Stimulated activated CD4-positive, alpha-beta T cell treated with anti-CD3 and anti-CD28 coated beads, TNF-alpha, amount 100 ng/mL, for 48 hours (primary cell): ENCODE data around the gene RHOC.

Experiments
- DNase-seq, 3 donors: peaks; one replicate each; pipeline ENCODE4 v3.0.0-alpha.2; 2020; ENCODE audit warnings: low read depth in 3 of 3

Gene RHOC

GRCh38 chr1:112678605-112679004 lies 28.3 kb downstream of the RHOC start:
- DNase-seq = no peak

GRCh38 chr1:112677501-112677900 lies 29.4 kb downstream of the RHOC start:
- DNase-seq = no peak

GRCh38 chr1:112676543-112676942 lies 30.4 kb downstream of the RHOC start:
- DNase-seq = no peak

- no peak for DNase-seq
Measured at GRCh38 chr1:112675728-112676381, 31.1 kb downstream of the RHOC start.

- peak in 1 of 3 donors; percentile 40 for DNase-seq
Measured at GRCh38 chr1:112674986-112675727, 31.8 kb downstream of the RHOC start.

GRCh38 chr1:112674440-112674985 lies 32.4 kb downstream of the RHOC start, which contains the start of gene MOV10:
TSS of gene MOV10 (plus strand) at chr1:112674659. CDS start at chr1:112674913, 254 bp downstream.
- peak; percentile 27 to 57 (median 33) for DNase-seq

GRCh38 chr1:112673592-112674439 lies 33.1 kb downstream of the RHOC start:
- DNase-seq = no peak

- DNase-seq = no peak
Measured at GRCh38 chr1:112672842-112673241, 34.1 kb downstream of the RHOC start.

GRCh38 chr1:112672009-112672408 lies 34.9 kb downstream of the RHOC start:
- DNase-seq = no peak

GRCh38 chr1:112666946-112667345 lies 40.0 kb downstream of the RHOC start:
- DNase-seq = no peak

- no peak for DNase-seq
Measured at GRCh38 chr1:112665857-112666256, 41.1 kb downstream of the RHOC start.

GRCh38 chr1:112651205-112651604 lies 55.7 kb downstream of the RHOC start:
- DNase-seq = no peak
